Liver (tissue), 9 donors: Measurements from ENCODE around the gene RBFA. TPM values are rescaled to one million over a fixed set of nuclear protein-coding genes. Genes with fewer than 3 reads are reported as not detected.
A peak's percentile ranks its signal among the peaks of the same experiment; 100 is the strongest.

ENCODE experiments used
- DNase-seq: peaks from one replicate; pipeline ENCODE4 v3.0.0-alpha.2; 2017; ENCODE audit warnings: low spot score
- H3K27ac ChIP-seq, 2 donors: one replicate each; pipeline ENCODE4 v1.7.0; 2013; ENCODE audit warnings: inconsistent platforms in 2 of 2, low read length in 2 of 2, control low read depth in 1 of 2, low read depth in 1 of 2, mild to moderate bottlenecking in 1 of 2
- H3K27me3 ChIP-seq, 4 donors: one replicate each; pipeline versions ENCODE4 v1.6.1 to v1.7.0; 2013; ENCODE audit warnings: low read length in 3 of 4, inconsistent platforms in 1 of 4, mild to moderate bottlenecking in 1 of 4, moderate library complexity in 1 of 4; ENCODE audit not compliant: control insufficient read depth in 4 of 4, insufficient read depth in 4 of 4
- H3K36me3 ChIP-seq, 4 donors: one replicate each; pipeline versions ENCODE4 v1.6.1 to v1.7.0; 2013; ENCODE audit warnings: low read length in 3 of 4, mild to moderate bottlenecking in 3 of 4, low read depth in 1 of 4, moderate library complexity in 1 of 4; ENCODE audit not compliant: control insufficient read depth in 4 of 4, insufficient read depth in 3 of 4
- H3K4me1 ChIP-seq, 4 donors: one replicate each; pipeline versions ENCODE4 v1.6.1 to v1.7.0; 2013; ENCODE audit warnings: low read length in 3 of 4, mild to moderate bottlenecking in 3 of 4, moderate library complexity in 1 of 4; ENCODE audit not compliant: control insufficient read depth in 4 of 4, insufficient read depth in 4 of 4
- H3K4me3 ChIP-seq, 3 donors: one replicate each; pipeline versions ENCODE4 v1.6.1 to v1.7.0; 2013; ENCODE audit warnings: low read length in 3 of 3, control low read depth in 1 of 3, low read depth in 1 of 3, mild to moderate bottlenecking in 1 of 3
- H3K9ac ChIP-seq, 2 donors: one replicate each; pipeline ENCODE4 v1.7.0; 2013; ENCODE audit warnings: low read length in 2 of 2, mild to moderate bottlenecking in 2 of 2, moderate library complexity in 2 of 2, control low read depth in 1 of 2, low read depth in 1 of 2
- H3K9me3 ChIP-seq, 4 donors: one replicate each; pipeline versions ENCODE4 v1.6.1 to v1.7.0; 2013; ENCODE audit warnings: low read length in 3 of 4; ENCODE audit not compliant: control insufficient read depth in 4 of 4
- ATF3 ChIP-seq: IDR thresholded peaks from 2 replicates; pipeline ENCODE4 v1.6.1; 2016; ENCODE audit warnings: antibody characterized with exemption
- CTCF ChIP-seq: fragments of 150-350 bp; IDR thresholded peaks from 2 replicates; pipeline ENCODE4 v1.5.1; 2017; ENCODE audit warnings: improper control_type of control experiment, low read depth, low read length; ENCODE audit not compliant: missing input control
- EGR1 ChIP-seq, 2 donors: IDR thresholded peaks; 2 replicates each; pipeline ENCODE4 v1.6.1; 2016 to 2018; ENCODE audit warnings: antibody characterized with exemption in 2 of 2, low read depth in 2 of 2
- FOXA1 ChIP-seq: IDR thresholded peaks from 2 replicates; pipeline ENCODE4 v1.6.1; 2016; ENCODE audit warnings: antibody characterized with exemption
- FOXA2 ChIP-seq: IDR thresholded peaks from 2 replicates; pipeline ENCODE4 v1.6.1; 2016; ENCODE audit warnings: antibody characterized with exemption
- GABPA ChIP-seq, 2 donors: IDR thresholded peaks in 1 of 2; conservative IDR thresholded peaks in 1 of 2; 2 replicates each; pipeline ENCODE4 v1.6.1; 2016; ENCODE audit warnings: antibody characterized with exemption in 2 of 2, mild to moderate bottlenecking in 1 of 2, moderate library complexity in 1 of 2
- HNF4A ChIP-seq, 2 donors: conservative IDR thresholded peaks; 2 replicates each; pipeline ENCODE4 v1.6.1; 2016; ENCODE audit warnings: antibody characterized with exemption in 2 of 2, mild to moderate bottlenecking in 2 of 2
- HNF4G ChIP-seq: IDR thresholded peaks from 2 replicates; pipeline ENCODE4 v1.6.1; 2016; ENCODE audit warnings: antibody characterized with exemption
- MAX ChIP-seq: IDR thresholded peaks from 2 replicates; pipeline ENCODE4 v1.6.1; 2016; ENCODE audit warnings: antibody characterized with exemption
- NR2F2 ChIP-seq: IDR thresholded peaks from 2 replicates; pipeline ENCODE4 v1.6.1; 2016; ENCODE audit warnings: antibody characterized with exemption
- RAD21 ChIP-seq, 2 donors: IDR thresholded peaks; 2 replicates each; pipeline ENCODE4 v1.6.1; 2016; ENCODE audit warnings: antibody characterized with exemption in 2 of 2, mild to moderate bottlenecking in 2 of 2
- REST ChIP-seq: IDR thresholded peaks from 2 replicates; pipeline ENCODE4 v1.6.1; 2016; ENCODE audit warnings: antibody characterized with exemption, mild to moderate bottlenecking
- RXRA ChIP-seq, 2 donors: IDR thresholded peaks; 2 replicates each; pipeline ENCODE4 v1.6.1; 2017 to 2018; ENCODE audit warnings: antibody characterized with exemption in 2 of 2, mild to moderate bottlenecking in 1 of 2
- SP1 ChIP-seq: IDR thresholded peaks from 2 replicates; pipeline ENCODE4 v1.6.1; 2018; ENCODE audit warnings: antibody characterized with exemption, mild to moderate bottlenecking
- TAF1 ChIP-seq: conservative IDR thresholded peaks from 2 replicates; pipeline ENCODE4 v1.6.1; 2016; ENCODE audit warnings: antibody characterized with exemption, mild to moderate bottlenecking
- YY1 ChIP-seq: IDR thresholded peaks from 2 replicates; pipeline ENCODE4 v1.6.1; 2016; ENCODE audit warnings: antibody characterized with exemption, mild to moderate bottlenecking
- ZBTB33 ChIP-seq: IDR thresholded peaks from 2 replicates; pipeline ENCODE4 v1.6.1; 2016; ENCODE audit warnings: antibody characterized with exemption
- WGBS: extraction: QIAGEN DNeasy Blood & Tissue Kit; methylation state at CpG from one replicate; pipeline ENCODE4 v1.1.7; 2013; 5-methylcytosine and 5-hydroxymethylcytosine counted together
- polyA plus RNA-seq, 2 donors: library from polyadenylated mRNA; stranded (reverse) in 1 of 2; unstranded in 1 of 2; fragments of 200-250 nt in 1 of 2; fragments of >200 nt in 1 of 2; fragmentation: Nextera tagmentation in 1 of 2; extraction: Ambion mirVana in 1 of 2; gene quantifications; one replicate each; pipeline versions ENCODE4 v1.2.1 to v1.2.3, GENCODE V29; 2013 to 2015
- total RNA-seq, 2 donors: library from RNA; depleted of rRNA; stranded (reverse); fragments of >200 nt; gene quantifications; one replicate each; pipeline ENCODE4 v1.2.3, GENCODE V29; 2014
- donor health status: healthy.
- donor health status: healthy.
- donor health status: healthy.
- donor health status: healthy.
- donor health status: healthy.

Gene RBFA
- total and polyA plus RNA-seq, 4 donors, result 20.4 to 31.6 (median 27.0) TPM

GRCh38 chr18:80033181-80034067 lies 810 bp upstream of the RBFA start:
- TF ChIP-seq HNF4G, result no peak
- no peak for TF ChIP-seq HNF4A (conservative IDR thresholded peaks at IDR 0.05)
- peak in 1 of 2 donors; percentile 8 for TF ChIP-seq EGR1 (IDR thresholded peaks at IDR 0.05; ENCODE audit: low read depth in 2 of 2)
- peak; percentile 41 for TF ChIP-seq MAX
- no peak for TF ChIP-seq FOXA2
- TF ChIP-seq RAD21 (IDR thresholded peaks at IDR 0.05), result no peak
- no peak for TF ChIP-seq RXRA (IDR thresholded peaks at IDR 0.05)
- TF ChIP-seq TAF1, result no peak
- TF ChIP-seq NR2F2, result no peak
- no peaks in the 10 kb centered on the region for H3K27me3 ChIP-seq
- no peak overlapping the region for H3K9ac ChIP-seq
- peak overlapping the region; percentile 58 to 89 for H3K27ac ChIP-seq
- 6% methylated on average over 90 of the region's 90 CpGs for WGBS
- peaks cover 0 to 14% (median 9%) of the 10 kb centered on the region in 4 donors for H3K4me1 ChIP-seq
- peaks cover 3 to 4% (median 3%) of the 10 kb centered on the region in 4 donors for H3K36me3 ChIP-seq
- no peak for DNase-seq
- H3K4me3 ChIP-seq, result peak overlapping the region; percentile 7 to 74 (median 68)
- peaks cover 0 to 4% (median 1%) of the 10 kb centered on the region in 4 donors for H3K9me3 ChIP-seq

- Histone ChIP-seq H3K27ac (peak overlapping the region; percentile 57 to 89), H3K9ac (peak overlapping the region; percentile 33 to 62), H3K27me3 (no peaks in the 10 kb centered on the region), H3K4me1 (peaks cover 0 to 14% (median 9%) of the 10 kb centered on the region in 4 donors), H3K4me3 (peak overlapping the region; percentile 54 to 74 (median 62)), H3K36me3 (peaks cover 3 to 6% (median 5%) of the 10 kb centered on the region in 4 donors), H3K9me3 (no peaks in the 10 kb centered on the region)
- peak; percentile 42 to 51 for TF ChIP-seq HNF4A (conservative IDR thresholded peaks at IDR 0.05)
- TF ChIP-seq YY1, result peak; percentile 1
- TF ChIP-seq EGR1 (IDR thresholded peaks at IDR 0.05; ENCODE audit: low read depth in 2 of 2), result no peak
- TF ChIP-seq RAD21 (IDR thresholded peaks at IDR 0.05), result peak in 1 of 2 donors; percentile 2
- no peak for TF ChIP-seq CTCF
- WGBS, result 12% methylated on average over 8 of the region's 8 CpGs
- no peak for DNase-seq
These were observed 695 bp downstream of the RBFA start for GRCh38 chr18:80034852-80035406.

GRCh38 chr18:80035997-80036396 lies 1.8 kb downstream of the RBFA start:
- Histone ChIP-seq H3K9ac (no peak overlapping the region), H3K27ac (no peak overlapping the region), H3K36me3 (peaks cover 3 to 6% (median 5%) of the 10 kb centered on the region in 4 donors), H3K27me3 (no peaks in the 10 kb centered on the region), H3K4me3 (no peak overlapping the region), H3K4me1 (peaks cover 0 to 14% (median 9%) of the 10 kb centered on the region in 4 donors), H3K9me3 (no peaks in the 10 kb centered on the region)
- DNase-seq, result no peak
- 94% methylated on average over 7 of the region's 7 CpGs for WGBS
- TF ChIP-seq REST, result no peak
- no peak for TF ChIP-seq ATF3
- no peak for TF ChIP-seq FOXA1
- no peak for TF ChIP-seq TAF1
- no peak for TF ChIP-seq SP1
- no peak for TF ChIP-seq RAD21 (IDR thresholded peaks at IDR 0.05)
- TF ChIP-seq MAX, result no peak
- no peak for TF ChIP-seq ZBTB33
- no peak for TF ChIP-seq NR2F2
- no peak for TF ChIP-seq HNF4A (conservative IDR thresholded peaks at IDR 0.05)
- TF ChIP-seq HNF4G, result no peak
- TF ChIP-seq FOXA2, result no peak
- TF ChIP-seq EGR1 (IDR thresholded peaks at IDR 0.05; ENCODE audit: low read depth in 2 of 2), result no peak
- TF ChIP-seq GABPA (IDR thresholded peaks at IDR 0.05 in 1 of 2, conservative IDR thresholded peaks at IDR 0.05 in 1 of 2), result no peak
